Smooth muscle cell (in vitro differentiated cells): ENCODE results near the gene SLC35B2. TPM values are rescaled to one million over a fixed set of nuclear protein-coding genes. Genes with fewer than 3 reads are reported as not detected.
"Not testable (repeated sequence)": the region's sequence is repeated elsewhere in the genome, so short reads cannot be mapped to it uniquely, and the experiment has no call there.

Source experiments
- DNase-seq: peaks from one replicate; lab custom pipeline; 2025; ENCODE audit not compliant: unreplicated experiment; lab: John Stamatoyannopoulos, UW
- H2AFZ ChIP-seq: fragments of 200-600 bp; sonication (generic); 2 replicates; pipeline ENCODE4 v1.6.0; 2016; ENCODE audit warnings: antibody characterized with exemption, low read depth, mild to moderate bottlenecking
- H3F3A ChIP-seq: fragments of 200-600 bp; sonication (generic); 2 replicates; pipeline ENCODE4 v1.6.0; 2017; ENCODE audit warnings: antibody characterized with exemption, low read depth
- H3K27ac ChIP-seq: fragments of 200-600 bp; sonication (generic); 2 replicates; pipeline ENCODE4 v1.5.1; 2016; ENCODE audit warnings: low read depth, mild to moderate bottlenecking
- H3K27me3 ChIP-seq: fragments of 200-600 bp; sonication (generic); 2 replicates; pipeline ENCODE4 v1.6.1; 2016; ENCODE audit warnings: low read depth, mild to moderate bottlenecking
- H3K36me3 ChIP-seq: fragments of 200-600 bp; sonication (generic); 2 replicates; pipeline ENCODE4 v1.5.1; 2016; ENCODE audit warnings: low read depth
- H3K4me1 ChIP-seq: fragments of 200-600 bp; sonication (generic); 2 replicates; pipeline ENCODE4 v1.5.1; 2016; ENCODE audit warnings: low read depth
- H3K4me2 ChIP-seq: fragments of 200-600 bp; sonication (generic); 2 replicates; pipeline ENCODE4 v1.6.0; 2016; ENCODE audit warnings: mild to moderate bottlenecking
- H3K4me3 ChIP-seq: fragments of 200-600 bp; sonication (generic); 2 replicates; pipeline ENCODE4 v1.5.1; 2016; ENCODE audit warnings: mild to moderate bottlenecking
- H3K79me2 ChIP-seq: fragments of 200-600 bp; sonication (generic); 2 replicates; pipeline ENCODE4 v1.6.0; 2016; ENCODE audit warnings: low read depth, mild to moderate bottlenecking
- H3K9ac ChIP-seq: fragments of 200-600 bp; sonication (generic); 2 replicates; pipeline ENCODE4 v1.6.0; 2016; ENCODE audit warnings: low read depth
- H3K9me3 ChIP-seq: fragments of 200-600 bp; sonication (generic); replicated peaks from 2 replicates; pipeline ENCODE4 v1.5.1; 2016; ENCODE audit warnings: low read depth
- H4K20me1 ChIP-seq: fragments of 200-600 bp; sonication (generic); 2 replicates; pipeline ENCODE4 v1.6.0; 2016; ENCODE audit warnings: low read depth
- WGBS: methylation state at CpG from one replicate; pipeline ENCODE4 v1.1.7; 2016; ENCODE audit warnings: low lambda C conversion rate; 5-methylcytosine and 5-hydroxymethylcytosine counted together
- polyA plus RNA-seq: library from polyadenylated mRNA; unstranded; fragments of >200 nt; fragmentation: Nextera tagmentation; extraction: Ambion mirVana; gene quantifications from 2 replicates; pipeline ENCODE4 v1.2.1, GENCODE V29; 2016
- total RNA-seq: library from RNA; depleted of rRNA; stranded (reverse); fragments of >200 nt; gene quantifications from 2 replicates; pipeline ENCODE4 v1.2.3, GENCODE V29; 2014
- TF ChIP-seq, protein P1 (sequence below): fragments of 200-600 bp; sonication (generic); IDR thresholded peaks from 2 replicates; pipeline ENCODE4 v1.5.1; 2017; ENCODE audit warnings: borderline replicate concordance, mild to moderate bottlenecking, antibody characterized with exemption; ENCODE audit not compliant: insufficient read depth, poor library complexity, severe bottlenecking

Gene SLC35B2
- total and polyA plus RNA-seq, 2 experiments from 2014 or later = 68.6 to 112 TPM

DNA sequence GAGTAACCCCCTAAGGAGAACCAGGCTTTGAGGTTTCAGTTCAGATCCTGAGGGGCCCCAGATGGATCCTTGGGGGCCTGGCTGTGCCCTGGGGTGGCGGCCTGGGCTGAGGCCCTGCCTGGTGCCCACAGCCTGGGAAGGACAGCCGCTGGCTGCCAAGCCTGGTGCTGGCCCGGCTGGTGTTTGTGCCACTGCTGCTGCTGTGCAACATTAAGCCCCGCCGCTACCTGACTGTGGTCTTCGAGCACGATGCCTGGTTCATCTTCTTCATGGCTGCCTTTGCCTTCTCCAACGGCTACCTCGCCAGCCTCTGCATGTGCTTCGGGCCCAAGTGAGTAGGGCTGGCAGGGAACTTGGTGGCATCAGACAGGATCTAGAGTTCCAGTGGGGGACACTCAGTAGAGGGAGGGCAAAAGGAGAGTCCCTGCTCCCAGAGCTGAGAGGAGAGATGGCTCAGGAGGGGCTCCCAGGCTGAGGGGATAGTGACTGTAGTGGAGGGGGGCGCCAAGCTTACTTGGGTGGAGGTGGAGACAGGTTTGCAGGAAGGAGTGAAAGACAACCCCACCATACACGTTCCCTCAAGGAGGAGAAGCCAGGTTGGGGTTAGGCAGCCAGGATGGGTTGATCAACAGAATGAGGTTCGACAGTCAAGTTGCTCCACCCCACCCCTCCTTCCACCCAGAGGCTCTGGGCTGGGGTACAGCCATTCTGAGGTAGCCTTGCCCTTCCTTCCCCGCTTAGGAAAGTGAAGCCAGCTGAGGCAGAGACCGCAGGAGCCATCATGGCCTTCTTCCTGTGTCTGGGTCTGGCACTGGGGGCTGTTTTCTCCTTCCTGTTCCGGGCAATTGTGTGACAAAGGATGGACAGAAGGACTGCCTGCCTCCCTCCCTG is 24.4 kb downstream of the SLC35B2 start:
- Histone ChIP-seq H3K79me2 (no peaks in the 10 kb centered on the region), H3K4me1 (peaks cover 11% of the 10 kb centered on the region), H3K9me3 (no peaks in the 10 kb centered on the region), H3K27ac (no peak overlapping the region), H3K4me3 (no peak overlapping the region), H3K27me3 (no peaks in the 10 kb centered on the region), H3K36me3 (no peaks in the 10 kb centered on the region), H3F3A (no peaks in the 10 kb centered on the region), H2AFZ (no peak overlapping the region), H4K20me1 (no peaks in the 10 kb centered on the region), H3K9ac (no peak overlapping the region), H3K4me2 (no peak overlapping the region)
- TF ChIP-seq, protein P1, sequence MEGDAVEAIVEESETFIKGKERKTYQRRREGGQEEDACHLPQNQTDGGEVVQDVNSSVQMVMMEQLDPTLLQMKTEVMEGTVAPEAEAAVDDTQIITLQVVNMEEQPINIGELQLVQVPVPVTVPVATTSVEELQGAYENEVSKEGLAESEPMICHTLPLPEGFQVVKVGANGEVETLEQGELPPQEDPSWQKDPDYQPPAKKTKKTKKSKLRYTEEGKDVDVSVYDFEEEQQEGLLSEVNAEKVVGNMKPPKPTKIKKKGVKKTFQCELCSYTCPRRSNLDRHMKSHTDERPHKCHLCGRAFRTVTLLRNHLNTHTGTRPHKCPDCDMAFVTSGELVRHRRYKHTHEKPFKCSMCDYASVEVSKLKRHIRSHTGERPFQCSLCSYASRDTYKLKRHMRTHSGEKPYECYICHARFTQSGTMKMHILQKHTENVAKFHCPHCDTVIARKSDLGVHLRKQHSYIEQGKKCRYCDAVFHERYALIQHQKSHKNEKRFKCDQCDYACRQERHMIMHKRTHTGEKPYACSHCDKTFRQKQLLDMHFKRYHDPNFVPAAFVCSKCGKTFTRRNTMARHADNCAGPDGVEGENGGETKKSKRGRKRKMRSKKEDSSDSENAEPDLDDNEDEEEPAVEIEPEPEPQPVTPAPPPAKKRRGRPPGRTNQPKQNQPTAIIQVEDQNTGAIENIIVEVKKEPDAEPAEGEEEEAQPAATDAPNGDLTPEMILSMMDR = no peak
- 95% methylated on average over 16 of the region's 16 CpGs for WGBS
- no peak for DNase-seq

DNA sequence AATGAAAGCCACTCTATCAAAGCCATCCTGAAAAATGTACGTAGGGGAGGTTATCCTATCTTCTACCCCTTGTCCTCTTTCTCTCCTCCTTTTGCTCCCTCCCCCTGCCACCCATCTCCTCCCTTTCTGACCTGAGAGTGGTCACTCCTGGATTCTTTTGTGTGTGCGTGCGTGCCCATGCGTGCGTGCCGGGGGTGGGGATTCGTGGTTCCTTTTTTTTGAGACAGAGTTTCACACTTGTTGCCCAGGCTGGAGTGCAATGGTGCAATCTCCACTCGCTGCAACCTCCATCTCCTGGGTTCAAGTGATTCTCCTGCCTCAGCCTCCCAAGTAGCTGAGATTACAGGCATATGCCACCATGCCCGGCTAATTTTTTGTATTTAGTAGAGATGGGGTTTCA is 25.9 kb downstream of the SLC35B2 start:
- not testable (repeated sequence) for H3K4me2 ChIP-seq

DNA sequence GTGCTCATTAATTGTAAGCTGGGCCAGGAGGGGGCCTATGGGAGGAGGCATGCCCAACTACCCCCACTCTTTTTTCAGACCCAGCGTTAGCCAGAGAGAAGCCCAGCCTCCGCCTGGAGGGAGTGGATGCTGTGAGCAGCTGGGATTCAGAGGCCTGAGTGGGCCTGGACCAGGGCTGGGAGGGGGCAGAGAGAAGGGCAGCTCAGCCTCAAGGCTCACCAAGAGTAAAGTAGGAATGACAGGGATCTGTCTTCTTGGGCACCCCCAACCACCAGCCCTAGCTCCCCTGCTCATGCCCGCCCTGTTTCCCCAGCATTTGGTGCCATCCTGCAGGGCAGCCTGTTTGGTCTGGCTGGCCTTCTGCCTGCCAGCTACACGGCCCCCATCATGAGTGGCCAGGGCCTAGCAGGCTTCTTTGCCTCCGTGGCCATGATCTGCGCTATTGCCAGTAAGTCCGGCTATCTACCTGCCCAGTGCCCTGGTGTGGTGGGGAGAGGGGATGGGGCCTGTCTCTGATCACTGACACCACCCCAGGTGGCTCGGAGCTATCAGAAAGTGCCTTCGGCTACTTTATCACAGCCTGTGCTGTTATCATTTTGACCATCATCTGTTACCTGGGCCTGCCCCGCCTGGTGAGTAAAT is 27.2 kb downstream of the SLC35B2 start:
- Histone ChIP-seq H3K4me2 (no peak overlapping the region), H3K4me1 (peaks cover 20% of the 10 kb centered on the region), H3F3A (no peaks in the 10 kb centered on the region), H4K20me1 (no peaks in the 10 kb centered on the region), H3K27me3 (no peaks in the 10 kb centered on the region), H3K4me3 (no peak overlapping the region), H3K36me3 (no peaks in the 10 kb centered on the region), H3K9ac (no peak overlapping the region), H3K9me3 (no peaks in the 10 kb centered on the region), H3K27ac (no peak overlapping the region), H3K79me2 (no peaks in the 10 kb centered on the region), H2AFZ (no peak overlapping the region)
- WGBS = 93% methylated on average over 10 of the region's 10 CpGs
- TF ChIP-seq, protein P1 = no peak
- DNase-seq = no peak

More for the DNA sequence above, 25.9 kb downstream of the SLC35B2 start:
- H2AFZ ChIP-seq, H3K36me3 ChIP-seq, H3F3A ChIP-seq, H3K4me3 ChIP-seq, H4K20me1 ChIP-seq, H3K27me3 ChIP-seq, H3K79me2 ChIP-seq, H3K9ac ChIP-seq, DNase-seq, H3K27ac ChIP-seq, H3K9me3 ChIP-seq: not testable (repeated sequence)
- 92% methylated on average over 9 of the region's 9 CpGs for WGBS
- peaks cover 14% of the 10 kb centered on the region for H3K4me1 ChIP-seq

DNA sequence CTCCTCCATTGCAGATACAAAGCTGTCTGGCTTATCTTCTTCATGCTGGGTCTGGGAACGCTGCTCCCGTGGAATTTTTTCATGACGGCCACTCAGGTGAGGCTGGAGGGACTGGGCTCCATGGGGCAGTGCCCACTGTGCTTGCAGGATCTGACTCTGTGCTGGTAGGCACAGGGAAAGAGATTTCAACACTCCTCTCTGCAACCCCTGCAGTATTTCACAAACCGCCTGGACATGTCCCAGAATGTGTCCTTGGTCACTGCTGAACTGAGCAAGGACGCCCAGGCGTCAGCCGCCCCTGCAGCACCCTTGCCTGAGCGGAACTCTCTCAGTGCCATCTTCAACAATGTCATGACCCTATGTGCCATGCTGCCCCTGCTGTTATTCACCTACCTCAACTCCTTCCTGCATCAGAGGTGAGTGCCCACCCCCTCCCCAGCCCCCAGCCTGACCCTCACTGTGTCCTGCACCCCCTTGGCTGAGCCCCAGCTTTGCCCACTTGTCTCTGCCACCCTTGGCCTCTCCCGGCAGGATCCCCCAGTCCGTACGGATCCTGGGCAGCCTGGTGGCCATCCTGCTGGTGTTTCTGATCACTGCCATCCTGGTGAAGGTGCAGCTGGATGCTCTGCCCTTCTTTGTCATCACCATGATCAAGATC is 27.8 kb downstream of the SLC35B2 start:
- Histone ChIP-seq H3K27ac (no peak overlapping the region), H2AFZ (no peak overlapping the region), H3K9me3 (no peaks in the 10 kb centered on the region), H3K27me3 (no peaks in the 10 kb centered on the region), H3K4me2 (no peak overlapping the region), H3K36me3 (no peaks in the 10 kb centered on the region), H3K9ac (no peak overlapping the region), H3K4me3 (no peak overlapping the region), H3K79me2 (no peaks in the 10 kb centered on the region), H3F3A (no peaks in the 10 kb centered on the region), H4K20me1 (no peaks in the 10 kb centered on the region), H3K4me1 (peaks cover 21% of the 10 kb centered on the region)
- DNase-seq = no peak
- TF ChIP-seq, protein P1 = no peak
- WGBS = 90% methylated on average over 11 of the region's 11 CpGs
